GM12872 (cell line): ENCODE results near the gene GCC2.

Source experiments
- CTCF ChIP-seq: IDR thresholded peaks from 3 replicates; pipeline ENCODE4 v1.5.1; 2011; ENCODE audit warnings: low read depth, mild to moderate bottlenecking, low read length, moderate library complexity; ENCODE audit not compliant: insufficient read depth

Gene GCC2

GRCh38 chr2:108555572-108555971 is 106.6 kb downstream of the GCC2 start:
- no peak for TF ChIP-seq CTCF
